Esophagus muscularis mucosa (tissue), 3 donors: ENCODE data around the gene H2AZ2.

Experiments
- CTCF ChIP-seq, 3 experiments: fragments of 200-600 bp in 2 of 3; fragments of 450-650 bp in 1 of 3; sonication (generic) in 2 of 3; IDR thresholded peaks; one replicate each; pipeline ENCODE4 v1.5.1; 2017 to 2019; ENCODE audit warnings: antibody characterized with exemption in 3 of 3, mild to moderate bottlenecking in 2 of 3, moderate library complexity in 1 of 3
- EP300 ChIP-seq: sonication (generic); formaldehyde crosslinking; IDR thresholded peaks from one replicate; pipeline ENCODE4 v1.6.1; 2017; ENCODE audit warnings: antibody characterized with exemption

GRCh38 chr7:44787762-44788161 is 60.1 kb downstream of the H2AZ2 start:
- TF ChIP-seq EP300 (no peak), CTCF (IDR thresholded peaks at IDR 0.05) (no peak)
